Endothelial cell of umbilical vein (primary cell): ENCODE results near the gene NBEAL2. TPM values are rescaled to one million over a fixed set of nuclear protein-coding genes. Genes with fewer than 3 reads are reported as not detected.

Experiments used
- BruUV-seq: library from RNA; stranded (reverse); fragments of 400-500 nt; replicated peaks from 2 replicates; lab custom pipeline; 2021; lab: Mats Ljungman, UMichigan
- CTCF ChIA-PET: fragments of 300-600, 350-600 bp; sonication (Branson Sonifier 250); formaldehyde crosslinking; loops from one replicate; lab custom pipeline; 2021; ENCODE audit warnings: antibody characterized with exemption, inconsistent platforms; lab: Charles Lee
- POLR2A ChIA-PET: fragments of 300-600, 350-600 bp; sonication (Branson Sonifier 250); formaldehyde crosslinking; loops from one replicate; lab custom pipeline; 2021; ENCODE audit warnings: antibody characterized with exemption, inconsistent platforms; lab: Charles Lee
- DNase-seq: peaks from one replicate; pipeline ENCODE4 v3.0.0-alpha.2; 2011; ENCODE audit warnings: low read depth, low spot score
- FAIRE-seq: peaks from 2 replicates; lab custom pipeline; 2011; peaks lifted over from hg19 to GRCh38; lab: Jason Lieb, UNC
- H2AFZ ChIP-seq: 2 replicates; pipeline ENCODE4 v1.6.0; 2012; ENCODE audit warnings: low read depth, low read length, control low read depth, inconsistent platforms
- H3K27ac ChIP-seq: 2 replicates; pipeline ENCODE4 v1.5.1; 2011; ENCODE audit warnings: low read depth, mild to moderate bottlenecking, control low read depth, low read length, moderate library complexity; ENCODE audit not compliant: insufficient read depth
- H3K27me3 ChIP-seq, 2 experiments: 2 replicates each; pipeline versions ENCODE4 v1.6.0 to v1.6.1; 2011; ENCODE audit warnings: low read length in 2 of 2, mixed read lengths in 1 of 2; ENCODE audit not compliant: control insufficient read depth in 2 of 2, insufficient read depth in 2 of 2
- H3K36me3 ChIP-seq, 2 experiments: 2 replicates in 1 of 2; 3 replicates in 1 of 2; pipeline ENCODE4 v1.5.1; 2011; ENCODE audit warnings: low read length in 2 of 2, mild to moderate bottlenecking in 1 of 2, moderate library complexity in 1 of 2; ENCODE audit not compliant: control insufficient read depth in 2 of 2, insufficient read depth in 2 of 2; ENCODE audit errors: extremely low read depth in 1 of 2
- H3K4me1 ChIP-seq: 3 replicates; pipeline ENCODE4 v1.5.1; 2011; ENCODE audit warnings: mild to moderate bottlenecking, low read length; ENCODE audit not compliant: control insufficient read depth, insufficient read depth; ENCODE audit errors: extremely low read depth
- H3K4me2 ChIP-seq: 2 replicates; pipeline ENCODE4 v1.6.1; 2011; ENCODE audit warnings: low read length, control low read depth, mixed read lengths; ENCODE audit not compliant: insufficient read depth
- H3K4me3 ChIP-seq, 3 experiments: fragments of 200-600 bp in 1 of 3; sonication (generic), shearing (Covaris generic) in 1 of 3; replicated peaks in 1 of 3; 2 replicates each; pipeline ENCODE4 v1.5.1; 2011 to 2016; ENCODE audit warnings: control low read depth in 3 of 3, low read length in 3 of 3, mild to moderate bottlenecking in 2 of 3, inconsistent platforms in 1 of 3, low read depth in 1 of 3, moderate library complexity in 1 of 3; ENCODE audit not compliant: insufficient read depth in 1 of 3
- H3K79me2 ChIP-seq: 2 replicates; pipeline ENCODE4 v1.6.0; 2012; ENCODE audit warnings: low read length, inconsistent platforms; ENCODE audit not compliant: control insufficient read depth, insufficient read depth
- H3K9ac ChIP-seq: replicated peaks from 2 replicates; pipeline ENCODE3; 2011; ENCODE audit warnings: low read length, control low read depth; ENCODE audit not compliant: insufficient read depth; ENCODE audit errors: extremely low read depth
- H3K9me1 ChIP-seq: replicated peaks from 3 replicates; pipeline ENCODE4 v1.6.0; 2011; ENCODE audit warnings: mild to moderate bottlenecking, low read length; ENCODE audit not compliant: control insufficient read depth, insufficient read depth; ENCODE audit errors: extremely low read depth
- H3K9me3 ChIP-seq: replicated peaks from 2 replicates; pipeline ENCODE4 v1.5.1; 2012; ENCODE audit warnings: low read length, inconsistent platforms; ENCODE audit not compliant: control insufficient read depth, insufficient read depth
- H4K20me1 ChIP-seq: replicated peaks from 2 replicates; pipeline ENCODE3; 2011; ENCODE audit warnings: mild to moderate bottlenecking, low read length; ENCODE audit not compliant: control insufficient read depth, insufficient read depth; ENCODE audit errors: extremely low read depth
- EZH2 ChIP-seq: IDR thresholded peaks from 2 replicates; pipeline ENCODE4 v1.6.1; 2012; ENCODE audit warnings: borderline replicate concordance, low read depth, mild to moderate bottlenecking, moderate library complexity, low read length, inconsistent platforms; ENCODE audit not compliant: severe bottlenecking
- FOS ChIP-seq: IDR thresholded peaks from 2 replicates; pipeline ENCODE4 v1.6.1; 2011; ENCODE audit warnings: mild to moderate bottlenecking, low read length, moderate library complexity, borderline replicate concordance; ENCODE audit not compliant: insufficient read depth
- GATA2 ChIP-seq: IDR thresholded peaks from 2 replicates; pipeline ENCODE4 v1.7.0; 2011; ENCODE audit warnings: low read depth, mild to moderate bottlenecking, moderate library complexity, mixed read lengths, low read length; ENCODE audit not compliant: insufficient read length, insufficient read depth
- JUN ChIP-seq: IDR thresholded peaks from 2 replicates; pipeline ENCODE4 v1.6.1; 2011; ENCODE audit warnings: borderline replicate concordance, low read depth; ENCODE audit not compliant: insufficient read length, insufficient read depth
- MAX ChIP-seq: IDR thresholded peaks from 2 replicates; pipeline ENCODE4 v1.6.1; 2011; ENCODE audit not compliant: insufficient read depth, insufficient read length
- POLR2AphosphoS5 ChIP-seq: IDR thresholded peaks from 2 replicates; pipeline ENCODE4 v1.6.1; 2012; ENCODE audit warnings: low read depth, mild to moderate bottlenecking, control low read depth, low read length, moderate library complexity; ENCODE audit not compliant: insufficient read depth
- dilution Hi-C: fragments of 300-500 bp; cut with MboI; formaldehyde crosslinking; loops from one replicate; pipeline ENCODE4 v1.15.0; 2019; ENCODE audit warnings: low sequenced_read_pairs; ENCODE audit not compliant: extremely low pct_ligation_motif_present
- intact Hi-C: fragments of 100-400 bp; cut with micrococcal nuclease; formaldehyde crosslinking; loops from one replicate; pipeline ENCODE4 v1.10.0; 2022
- polyA plus RNA-seq, 4 experiments: library from polyadenylated mRNA; depleted of rRNA in 3 of 4; stranded (reverse) in 3 of 4; unstranded in 1 of 4; fragments of >200 nt; gene quantifications; 2 replicates each; pipeline versions ENCODE4 v1.2.1 to v1.2.3, GENCODE V29; 2011 to 2012; ENCODE audit warnings: missing spikeins in 1 of 4
- total RNA-seq: library from RNA; stranded (reverse); gene quantifications from 2 replicates; pipeline ENCODE4 v1.2.3, GENCODE V29; 2021

Gene NBEAL2
- total and polyA plus RNA-seq, 2 donors (not counting 3 experiments of a cell fraction or from before 2014, with no cell fraction given): 48.0 to 84.7 TPM

GRCh38 chr3:46935989-46936558, 43.4 kb upstream of the NBEAL2 start:
- CTCF ChIA-PET: interaction anchor here (0.6 to 2.5 kb wide), 22 partner anchors 8 to 388 kb away, joined by 3 to 37 read pairs (median 6); partner anchors contain the start of genes CCDC12 and NBEAL2
- Histone ChIP-seq H2AFZ (no peak overlapping the region), H3K79me2 (peaks cover 65% of the 10 kb centered on the region), H4K20me1 (no peaks in the 10 kb centered on the region), H3K4me3 (no peak overlapping the region), H3K9ac (no peak overlapping the region), H3K9me1 (no peaks in the 10 kb centered on the region), H3K4me2 (no peak overlapping the region), H3K27me3 (no peaks in the 10 kb centered on the region), H3K4me1 (peaks cover 54% of the 10 kb centered on the region), H3K36me3 (peaks cover 0 to 17% of the 10 kb centered on the region in 2 experiments), H3K9me3 (no peaks in the 10 kb centered on the region), H3K27ac (peak overlapping the region; percentile 41)
- POLR2A ChIA-PET: interaction anchor here (0.6 to 1.6 kb wide), 8 partner anchors 8 to 46 kb away, joined by 3 to 11 read pairs (median 6); partner anchors contain the start of genes CCDC12 and NBEAL2
- no TSS peak for BruUV-seq
- no peak for TF ChIP-seq FOS
- no peak for TF ChIP-seq GATA2
- TF ChIP-seq EZH2: no peak
- TF ChIP-seq MAX: no peak
- dilution Hi-C loops: no loop called here
- no peak for DNase-seq
- FAIRE-seq: peak; percentile 67
- intact Hi-C loops: loop anchor here (1.0 kb wide), 2 partner anchors 24 to 40 kb away; partner anchors contain the start of gene CCDC12

- Histone ChIP-seq H3K9me3 (no peaks in the 10 kb centered on the region), H4K20me1 (no peaks in the 10 kb centered on the region), H3K79me2 (peaks cover 65% of the 10 kb centered on the region), H3K36me3 (peaks cover 0 to 17% of the 10 kb centered on the region in 2 experiments), H3K27me3 (no peaks in the 10 kb centered on the region), H3K4me3 (no peak overlapping the region), H3K4me1 (peaks cover 47% of the 10 kb centered on the region), H3K4me2 (no peak overlapping the region), H3K9me1 (no peaks in the 10 kb centered on the region), H2AFZ (no peak overlapping the region), H3K27ac (peak overlapping the region; percentile 41), H3K9ac (no peak overlapping the region)
- intact Hi-C loops: no loop called here
- FAIRE-seq (no peak), DNase-seq (no peak)
- BruUV-seq: no TSS peak
- TF ChIP-seq FOS (peak; percentile 50), POLR2AphosphoS5 (peak; percentile 32), JUN (no peak)
- ChIA-PET POLR2A (no interaction called here), CTCF (interaction anchor here (0.7 to 2.5 kb wide), 8 partner anchors 8 to 43 kb away, joined by 4 to 37 read pairs (median 12); partner anchors contain the start of gene NBEAL2)
- dilution Hi-C loops: no loop called here
Observed at GRCh38 chr3:46936733-46937250, 42.7 kb upstream of the NBEAL2 start.
